HG03354 (cell line): Measurements from ENCODE around the gene EPHA6.
"Not testable (repeated sequence)": the region's sequence is repeated elsewhere in the genome, so short reads cannot be mapped to it uniquely, and the experiment has no call there.

ENCODE experiments used
- ATAC-seq: cut with Tn5 transposase; IDR thresholded peaks from one replicate; pipeline ENCODE4 v1.9.1; 2021; ENCODE audit warnings: mild to moderate bottlenecking; ENCODE audit not compliant: unreplicated experiment, poor library complexity, severe bottlenecking

Gene EPHA6

DNA sequence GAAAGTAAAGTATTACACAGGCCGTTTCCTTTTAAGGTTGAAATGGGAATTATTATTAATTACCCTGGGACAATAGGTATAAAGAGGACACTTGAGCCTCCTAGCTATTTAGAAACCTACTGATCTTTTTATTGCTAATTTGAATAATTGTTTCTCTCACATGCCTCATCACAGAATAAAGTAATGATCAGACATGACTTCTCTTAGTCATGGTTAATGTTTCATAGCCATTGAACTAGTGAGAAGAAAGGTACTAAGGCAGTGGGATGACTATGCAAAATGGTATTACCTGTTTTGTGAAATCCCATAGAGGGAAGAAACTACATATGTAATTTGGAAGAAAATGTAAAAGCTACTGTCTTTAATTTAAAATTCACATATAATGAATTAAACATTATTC, 85.6 kb downstream of the EPHA6 start:
- ATAC-seq = no peak

DNA sequence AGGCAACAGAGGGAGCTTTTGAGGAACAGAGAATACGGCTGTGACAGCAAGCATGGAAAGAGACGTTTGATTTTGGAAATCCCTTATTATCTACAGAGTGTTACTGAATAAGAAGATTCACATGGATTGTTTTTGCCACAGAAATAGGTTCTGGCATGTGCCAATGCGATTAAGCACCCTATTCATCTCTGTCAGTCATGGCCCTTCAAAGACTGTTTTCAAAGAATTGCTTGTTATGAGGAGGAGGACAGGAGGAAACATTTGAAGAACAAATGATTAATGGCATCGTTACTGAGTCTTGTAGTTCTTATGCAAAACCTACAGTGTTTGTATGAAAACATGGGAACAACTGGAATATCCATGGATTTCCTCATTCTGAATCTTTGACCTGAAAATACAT, 86.2 kb downstream of the EPHA6 start:
- ATAC-seq = no peak

DNA sequence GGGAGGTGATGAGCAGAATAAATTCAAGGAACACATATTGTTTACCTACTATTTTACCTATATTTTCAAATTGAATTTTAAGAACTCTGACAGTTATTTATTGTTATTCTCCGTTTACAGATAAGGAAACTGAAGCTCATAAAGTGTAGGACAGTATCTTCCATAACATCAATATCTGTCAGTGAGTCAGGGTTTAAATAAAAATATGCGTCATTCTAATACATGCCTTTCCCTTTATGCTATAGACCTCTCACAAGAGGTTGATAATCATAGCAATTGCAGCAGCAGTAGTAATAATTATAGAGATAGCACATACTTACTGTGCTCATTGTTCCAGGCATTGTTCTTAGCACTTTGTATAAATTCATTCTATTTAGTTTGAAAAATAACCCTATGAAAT, 101.1 kb downstream of the EPHA6 start:
- ATAC-seq = no peak

DNA sequence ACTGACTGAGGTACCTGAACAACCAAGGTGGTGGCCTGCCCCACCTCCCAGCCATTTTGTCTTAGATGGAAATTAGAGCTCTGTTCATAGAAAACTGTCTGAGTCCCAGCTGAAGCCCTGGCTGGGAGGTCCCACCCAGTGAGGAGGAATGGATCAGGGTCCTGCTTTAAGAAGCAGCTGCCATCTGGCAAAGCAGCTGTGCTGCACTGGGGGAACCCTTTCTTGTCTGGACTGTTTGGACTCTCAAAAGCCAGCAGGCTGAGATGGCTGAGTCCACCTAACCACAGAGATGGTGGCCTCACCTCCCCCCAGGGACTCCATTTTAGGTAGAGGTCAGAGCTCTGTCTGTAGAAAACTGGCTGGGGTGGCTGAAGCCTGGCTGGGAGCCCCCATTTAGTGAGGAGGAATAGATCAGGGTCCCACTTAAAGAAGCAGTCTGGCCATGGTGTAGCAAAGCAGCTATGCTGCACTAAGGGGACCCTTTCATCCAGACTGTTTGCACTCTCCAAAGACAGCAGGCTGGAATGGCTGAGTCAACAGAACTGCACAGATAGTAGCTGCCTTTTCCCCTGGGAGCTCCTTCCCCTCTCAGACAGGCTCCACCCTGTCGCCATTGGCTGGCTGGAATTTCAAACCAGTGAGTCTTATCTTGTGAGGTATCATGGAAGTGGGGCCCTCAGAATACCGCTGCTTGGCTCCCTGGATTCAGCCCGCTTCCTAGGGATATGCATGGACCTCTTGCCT, 116.9 kb downstream of the EPHA6 start:
- ATAC-seq = no peak

DNA sequence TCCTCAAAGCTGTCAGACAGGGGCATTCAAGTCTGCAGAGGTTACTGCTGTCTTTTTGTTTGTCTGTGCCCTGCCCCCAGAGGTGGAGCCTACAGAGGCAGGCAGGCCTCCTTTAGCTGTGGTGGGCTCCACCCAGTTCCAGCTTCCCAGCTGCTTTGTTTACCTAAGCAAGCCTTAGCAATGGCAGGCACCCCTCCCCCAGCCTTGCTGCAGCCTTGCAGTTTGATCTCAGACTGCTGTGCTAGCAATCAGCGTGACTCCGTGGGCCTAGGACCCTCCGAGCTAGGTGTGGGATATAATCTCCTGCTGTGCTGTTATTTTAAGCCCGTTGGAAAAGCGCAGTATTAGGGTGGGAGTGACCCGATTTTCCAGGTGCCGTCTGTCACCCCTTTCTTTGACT, 127.7 kb downstream of the EPHA6 start:
- ATAC-seq = not testable (repeated sequence)

DNA sequence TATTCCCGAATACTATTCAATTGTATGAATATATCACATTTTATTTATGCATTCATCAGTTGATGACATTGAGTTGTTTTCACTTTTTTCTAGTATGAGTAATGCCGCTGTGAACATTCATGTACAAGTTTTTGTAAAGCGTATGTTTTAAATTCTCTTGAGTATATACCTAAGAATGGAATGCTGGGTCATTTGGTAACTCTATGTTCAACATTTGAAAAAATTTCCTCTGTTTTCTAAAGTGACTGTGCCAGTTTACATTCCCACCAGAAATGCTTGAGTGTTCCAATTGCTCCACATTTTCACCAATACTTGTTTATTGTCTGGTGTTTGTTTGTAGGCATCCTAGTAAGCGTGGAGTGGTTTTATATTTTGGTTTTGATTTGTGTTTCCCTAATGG, 144.5 kb downstream of the EPHA6 start:
- no peak for ATAC-seq

DNA sequence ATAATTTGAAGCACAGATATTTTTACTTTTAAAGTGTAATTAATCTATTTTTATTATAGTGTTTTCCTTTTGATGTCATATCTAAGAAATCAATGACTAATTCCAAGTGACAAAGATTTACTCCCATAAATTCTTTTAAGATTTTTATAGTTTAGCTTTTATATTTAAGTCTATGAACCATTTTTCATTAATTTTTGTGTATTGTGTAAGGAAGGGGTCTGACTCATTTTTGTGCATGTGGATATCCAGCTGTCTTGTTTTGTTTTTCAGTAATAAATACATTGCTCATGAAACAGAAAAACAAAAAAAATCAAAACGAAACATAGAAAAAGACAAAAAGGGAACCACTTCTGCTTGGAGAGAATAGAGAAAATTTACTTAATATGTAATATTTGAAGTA, 145.1 kb downstream of the EPHA6 start:
- no peak for ATAC-seq

DNA sequence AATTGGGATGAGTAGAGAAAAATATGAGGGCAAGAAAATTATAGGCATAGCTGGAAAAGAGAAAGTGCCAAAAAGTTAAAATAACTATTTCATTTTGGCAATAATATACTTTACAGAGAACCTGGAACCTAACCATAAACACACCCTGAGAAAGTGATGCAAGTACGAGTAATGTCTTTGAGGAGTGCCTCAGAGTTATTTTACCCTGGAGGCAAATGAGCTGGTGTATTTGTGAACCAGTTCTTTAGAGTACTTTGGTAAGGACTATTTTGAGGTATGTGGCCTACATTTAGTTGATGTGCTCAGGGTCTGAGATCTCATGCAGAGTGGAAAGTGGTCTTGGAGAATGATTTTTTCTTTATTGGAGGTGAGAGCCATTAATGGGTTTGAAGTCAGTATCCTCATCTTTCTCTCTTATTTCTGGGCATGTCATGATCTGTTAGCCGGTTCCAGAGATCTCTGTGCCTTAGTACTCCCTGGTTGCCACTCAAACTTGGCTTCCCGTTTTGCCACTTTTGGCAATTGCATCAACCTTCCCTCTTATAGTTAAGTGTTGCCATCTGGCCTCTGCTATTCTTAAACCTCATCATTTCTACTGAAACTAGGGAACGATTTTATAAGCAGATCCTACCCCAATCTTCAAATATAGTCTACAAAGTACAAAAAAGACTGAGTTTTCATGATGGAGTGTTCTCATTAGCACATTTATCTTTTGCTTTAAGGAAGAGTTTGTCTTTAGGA, 145.7 kb downstream of the EPHA6 start:
- no peak for ATAC-seq

DNA sequence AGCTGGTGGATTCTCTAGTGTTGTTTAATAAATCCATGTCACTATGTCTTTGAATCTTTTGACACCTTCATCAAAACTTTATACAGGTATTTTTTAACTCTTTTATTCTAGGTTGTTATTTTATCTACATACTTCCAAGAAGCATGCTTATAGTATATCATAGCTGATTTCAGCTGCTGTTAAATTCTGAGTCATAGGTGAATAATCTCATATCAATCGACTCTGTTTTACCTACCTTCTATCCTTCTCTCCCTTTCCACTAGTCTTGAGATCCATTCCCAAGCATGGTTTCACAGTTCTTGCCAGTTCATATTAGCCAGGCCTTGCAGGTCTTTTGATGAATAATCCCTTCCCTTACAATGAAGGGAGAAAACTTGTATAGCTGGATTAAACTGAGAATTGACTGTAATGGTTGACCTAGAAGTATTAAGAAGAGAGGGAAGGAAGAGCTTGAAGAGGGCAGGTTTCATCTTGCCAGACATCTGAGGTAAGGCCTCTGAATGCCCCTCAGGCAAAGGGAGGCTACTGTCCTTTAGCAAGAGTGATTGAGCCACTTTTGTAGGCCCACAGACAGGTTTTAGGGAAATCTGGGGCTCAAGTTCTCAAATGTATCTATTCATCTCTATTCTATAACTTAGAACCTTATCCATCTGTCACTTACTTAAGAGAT, 146.4 kb downstream of the EPHA6 start:
- no peak for ATAC-seq

DNA sequence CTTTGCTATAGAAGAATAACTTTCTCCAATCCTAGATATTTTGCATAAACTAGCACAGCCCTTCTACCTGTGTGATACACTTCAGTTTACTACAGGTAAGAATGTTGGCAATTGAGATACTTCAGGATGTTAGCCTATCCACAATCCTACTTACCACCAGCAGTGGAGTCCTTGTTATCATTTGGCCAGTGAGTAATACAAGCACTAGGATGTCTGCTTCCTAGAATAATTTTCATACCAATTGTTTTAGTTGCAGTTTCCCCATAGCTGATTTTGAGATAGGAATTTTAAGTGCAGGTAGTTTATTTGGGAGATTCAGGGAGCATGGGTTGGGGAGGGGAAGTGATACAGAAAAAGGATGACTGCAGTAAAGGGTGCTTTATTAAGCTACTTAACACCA, 147.2 kb downstream of the EPHA6 start:
- ATAC-seq = no peak

DNA sequence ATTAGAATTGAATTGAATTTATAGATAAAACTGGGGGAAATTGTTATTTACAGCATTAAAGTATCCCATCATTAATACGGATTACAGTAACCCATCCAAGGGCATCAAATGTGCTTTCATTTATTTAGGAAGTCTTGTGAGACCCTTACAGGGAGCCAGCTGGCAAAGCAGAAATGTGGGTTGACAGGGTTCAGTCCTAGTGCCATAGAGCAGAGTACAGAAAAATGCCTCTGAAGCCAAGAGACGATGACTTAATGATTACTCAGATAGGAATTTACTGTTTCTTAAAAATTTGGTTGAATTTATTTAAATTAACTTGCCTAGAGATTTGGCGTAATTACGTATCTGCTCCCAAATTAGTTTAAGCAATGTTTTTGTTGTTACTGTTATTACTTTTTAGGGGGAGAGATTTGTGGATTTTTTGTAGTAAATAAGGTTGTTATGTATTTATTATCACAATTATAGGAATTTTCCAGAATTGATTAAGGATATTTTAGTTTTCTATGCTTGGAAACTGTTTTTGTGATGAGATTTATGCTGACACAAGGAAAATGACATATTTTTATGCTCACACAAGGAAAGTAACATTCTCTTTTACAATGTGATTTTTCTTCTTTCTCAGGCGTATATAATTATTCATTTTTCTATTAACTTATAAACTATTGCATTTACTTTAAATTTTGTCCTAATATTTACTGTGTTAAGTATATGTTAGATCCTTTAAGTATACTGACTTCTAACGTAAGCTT, 152.0 kb downstream of the EPHA6 start:
- no peak for ATAC-seq

DNA sequence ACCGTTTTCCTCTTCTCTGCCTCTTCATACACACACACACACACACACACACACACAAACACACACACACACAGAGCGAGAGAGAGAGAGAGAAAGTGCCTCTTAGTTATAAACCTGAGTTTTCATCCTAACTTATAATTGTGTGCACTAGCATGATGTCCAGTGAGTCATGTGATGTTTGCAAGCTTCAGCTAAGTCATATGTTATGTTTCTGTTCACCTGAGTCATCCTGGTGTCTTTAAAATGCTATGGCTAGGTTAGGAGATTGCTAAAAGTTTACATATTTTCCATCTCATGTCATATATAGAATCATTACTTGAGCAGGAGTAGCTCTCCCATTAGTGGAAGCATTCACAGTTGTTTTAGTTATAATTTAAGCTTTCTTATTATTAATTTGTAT, 155.8 kb downstream of the EPHA6 start:
- no peak for ATAC-seq

DNA sequence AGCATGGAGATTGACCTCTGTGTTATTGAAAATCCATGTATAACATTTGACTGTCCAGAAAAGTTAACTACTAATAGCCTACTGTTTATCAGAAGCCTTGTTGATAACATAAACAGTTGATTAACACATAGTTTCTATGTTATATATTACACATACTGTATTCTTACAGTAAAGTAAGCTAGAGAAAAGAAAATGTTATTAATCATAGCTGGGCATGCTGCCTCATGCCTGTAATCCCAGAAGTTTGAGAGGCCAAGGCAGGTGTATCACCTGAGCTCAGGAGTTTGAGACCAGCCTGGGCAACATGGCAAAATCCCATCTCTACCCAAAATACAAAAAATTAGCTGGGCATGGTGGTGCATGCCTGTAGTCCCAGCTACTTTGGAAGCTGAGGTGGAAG, 163.3 kb downstream of the EPHA6 start:
- no peak for ATAC-seq

DNA sequence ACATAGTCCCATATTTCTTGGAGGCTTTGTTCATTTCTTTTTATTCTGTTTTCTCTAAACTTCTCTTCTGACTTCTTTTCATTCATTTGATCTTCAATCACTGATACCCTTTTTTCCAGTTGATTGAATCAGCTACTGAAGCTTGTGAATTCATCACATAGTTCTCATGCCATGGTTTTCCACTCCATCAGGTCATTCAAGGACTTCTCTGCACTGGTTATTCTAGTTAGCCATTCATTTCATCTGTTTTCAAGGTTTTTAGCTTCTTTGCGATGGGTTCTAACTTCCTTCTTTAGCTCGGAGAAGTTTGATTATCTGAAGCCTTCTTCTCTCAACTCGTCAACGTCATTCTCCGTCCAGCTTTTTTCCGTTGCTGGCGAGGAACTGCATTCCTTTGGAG, 169.3 kb downstream of the EPHA6 start:
- ATAC-seq = not testable (repeated sequence)

DNA sequence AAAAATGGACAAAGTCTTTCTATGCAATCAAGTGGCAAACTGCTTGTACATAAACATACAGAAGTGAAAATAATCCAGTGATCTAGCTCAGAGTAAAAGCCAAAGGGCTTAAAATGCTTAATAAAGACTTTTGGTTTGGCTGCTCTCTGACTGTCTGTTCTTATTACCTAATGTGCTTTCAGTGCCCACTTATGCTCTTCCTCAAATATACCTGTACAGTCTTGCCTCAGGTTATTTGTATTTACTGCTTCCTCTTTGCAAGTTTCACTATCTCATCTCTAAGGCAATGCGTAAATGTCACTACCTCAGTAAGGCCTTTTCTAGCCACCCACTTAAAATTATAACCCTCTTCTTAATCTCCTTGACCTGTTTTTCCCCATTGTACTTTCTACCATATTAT, 171.8 kb downstream of the EPHA6 start:
- ATAC-seq = no peak

DNA sequence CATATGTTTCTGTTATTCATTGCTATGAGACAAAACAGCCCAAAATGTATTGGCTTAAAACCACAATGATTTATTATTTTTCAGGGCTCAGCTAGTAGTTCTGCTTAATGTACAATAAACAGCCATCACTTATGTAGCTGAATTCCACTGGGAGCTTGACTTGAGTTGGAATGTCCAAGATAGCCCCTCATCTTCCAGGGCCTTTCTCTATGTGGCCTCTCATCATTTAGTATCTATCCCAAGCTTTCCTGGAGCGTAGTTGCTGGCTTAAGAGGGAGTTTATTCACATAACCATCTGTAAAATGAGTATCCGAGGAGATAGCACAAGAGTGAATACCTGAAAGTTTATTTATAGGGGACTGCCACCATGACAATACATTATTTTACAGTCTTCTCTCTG, 176.8 kb downstream of the EPHA6 start:
- ATAC-seq = no peak

DNA sequence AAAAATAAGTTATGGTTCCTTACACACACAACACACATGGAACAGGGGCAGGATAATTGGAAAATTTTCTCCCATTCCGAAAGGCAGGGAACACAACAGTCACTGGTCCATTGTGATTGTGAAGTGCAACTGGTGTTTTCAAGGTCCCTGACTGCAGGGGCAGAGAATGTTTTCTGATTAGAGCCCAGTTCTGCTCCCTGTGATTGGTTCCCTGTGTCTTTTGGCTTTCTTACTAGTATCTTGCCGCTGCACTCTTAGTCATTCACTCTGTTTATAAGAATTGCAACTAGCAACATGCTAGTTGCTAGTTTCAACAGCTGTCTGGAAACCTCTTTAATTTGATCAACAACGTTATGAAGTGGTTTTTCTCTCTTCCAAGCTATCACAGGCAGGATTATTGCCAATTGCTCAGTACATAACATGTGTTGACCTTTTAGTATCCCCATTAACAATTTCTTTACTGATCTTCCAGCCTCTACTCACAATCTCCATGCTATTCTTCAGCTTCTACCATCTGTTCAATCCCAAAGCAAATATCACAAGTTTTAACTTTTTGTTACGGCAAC, 177.5 kb downstream of the EPHA6 start:
- no peak for ATAC-seq

DNA sequence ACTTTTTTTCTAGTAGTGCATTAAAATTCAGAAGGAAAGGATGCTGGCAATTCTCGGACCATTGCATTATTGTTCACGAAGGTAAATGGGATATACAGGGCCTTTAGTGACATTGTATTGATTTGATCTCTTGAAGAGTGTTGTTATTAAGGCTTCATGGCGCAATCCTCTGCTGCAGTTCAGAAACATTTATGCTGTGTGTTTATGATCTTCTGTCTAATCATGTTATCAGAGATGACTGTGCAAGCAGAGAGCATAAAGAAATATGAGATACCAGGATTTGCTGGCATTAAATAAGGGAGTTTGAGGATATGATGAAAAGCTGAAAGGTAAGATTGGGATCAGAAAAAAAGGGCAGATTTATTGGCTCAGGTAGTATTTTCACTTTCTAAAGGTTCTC, 180.6 kb downstream of the EPHA6 start:
- ATAC-seq = no peak

DNA sequence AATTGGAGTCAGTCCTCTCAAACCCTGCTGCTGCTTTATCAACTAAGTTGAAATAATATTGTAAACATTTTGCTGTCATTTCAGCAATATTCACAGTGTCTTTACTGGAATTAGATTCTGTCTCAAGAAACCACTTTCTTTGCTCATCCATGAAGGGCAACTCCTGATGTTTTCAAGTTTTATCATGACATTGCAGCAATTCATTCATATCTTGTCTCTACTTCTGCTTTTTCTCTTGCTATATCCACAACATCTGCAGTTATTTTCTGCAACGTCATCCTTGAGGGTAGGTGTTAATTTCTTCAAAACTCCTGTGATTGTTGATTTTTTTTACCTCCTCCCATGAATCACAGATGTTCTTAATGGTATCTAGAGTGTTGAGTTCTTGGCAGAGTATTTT, 181.6 kb downstream of the EPHA6 start:
- ATAC-seq = no peak

DNA sequence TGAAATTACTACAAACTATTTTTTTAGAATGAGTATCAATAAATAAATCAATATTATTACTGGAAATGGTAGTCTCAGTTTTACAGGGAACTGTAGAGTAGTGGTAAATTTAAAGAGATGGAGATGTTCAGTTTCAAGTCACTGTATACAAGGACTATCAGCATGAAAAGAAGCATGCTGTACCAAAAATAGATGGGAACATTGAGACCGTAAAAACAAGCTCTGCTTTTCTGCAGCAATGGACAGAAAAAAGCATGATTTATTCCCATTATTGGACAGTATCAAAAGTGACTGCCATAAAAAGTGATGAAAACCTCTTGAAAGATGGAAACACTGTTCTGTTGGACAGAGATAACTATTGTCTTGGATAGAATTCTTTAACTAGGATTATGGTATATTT, 187.2 kb downstream of the EPHA6 start:
- ATAC-seq = no peak
